Endodermal cell (in vitro differentiated cells): ENCODE data around the gene PACS1. TPM values are rescaled to one million over a fixed set of nuclear protein-coding genes. Genes with fewer than 3 reads are reported as not detected.
A peak's percentile ranks its signal among the peaks of the same experiment; 100 is the strongest.

Experiments
- DNase-seq: peaks from one replicate; pipeline ENCODE4 v3.0.0-alpha.2; 2017
- H3K27ac ChIP-seq: 2 replicates; pipeline ENCODE4 v1.5.1; 2013; ENCODE audit warnings: mild to moderate bottlenecking, low read depth, low read length, moderate library complexity
- H3K27me3 ChIP-seq: 2 replicates; pipeline ENCODE4 v1.6.1; 2013; ENCODE audit warnings: mild to moderate bottlenecking, low read length, moderate library complexity; ENCODE audit not compliant: insufficient read depth, control insufficient read depth, poor library complexity, severe bottlenecking
- H3K36me3 ChIP-seq: 2 replicates; pipeline ENCODE4 v1.7.0; 2013; ENCODE audit warnings: mild to moderate bottlenecking, low read length, moderate library complexity; ENCODE audit not compliant: control insufficient read depth, insufficient read depth
- H3K4me1 ChIP-seq: one replicate; pipeline ENCODE4 v1.7.0; 2013; ENCODE audit warnings: low read length; ENCODE audit not compliant: control insufficient read depth, insufficient read depth
- H3K4me3 ChIP-seq: 2 replicates; pipeline ENCODE4 v1.5.1; 2013; ENCODE audit warnings: mild to moderate bottlenecking, low read length, moderate library complexity
- H3K9ac ChIP-seq: 2 replicates; pipeline ENCODE4 v1.6.1; 2013; ENCODE audit warnings: mild to moderate bottlenecking, low read length, moderate library complexity; ENCODE audit not compliant: poor library complexity, severe bottlenecking; ENCODE audit errors: extremely low read depth
- H3K9me3 ChIP-seq: 2 replicates; pipeline ENCODE4 v1.6.1; 2013; ENCODE audit warnings: mild to moderate bottlenecking, low read length, moderate library complexity; ENCODE audit not compliant: control insufficient read depth
- H3K27ac Mint-ChIP-seq: 2 replicates; pipeline ENCODE4 v1.8.0; 2020; ENCODE audit warnings: mixed read lengths
- H3K27me3 Mint-ChIP-seq: 2 replicates; pipeline ENCODE4 v1.8.0; 2021; ENCODE audit warnings: mild to moderate bottlenecking, mixed read lengths; ENCODE audit not compliant: insufficient read depth
- H3K36me3 Mint-ChIP-seq: 2 replicates; pipeline ENCODE4 v1.8.0; 2020; ENCODE audit warnings: low read depth, mixed read lengths
- H3K4me1 Mint-ChIP-seq: 2 replicates; pipeline ENCODE4 v1.8.0; 2020; ENCODE audit warnings: mixed read lengths
- H3K4me3 Mint-ChIP-seq: 2 replicates; pipeline ENCODE4 v1.8.0; 2020; ENCODE audit warnings: mild to moderate bottlenecking, moderate library complexity, mixed read lengths
- H3K9me3 Mint-ChIP-seq: 2 replicates; pipeline ENCODE4 v1.8.0; 2020; ENCODE audit warnings: mild to moderate bottlenecking, mixed read lengths
- WGBS, 2 experiments: methylation state at CpG; one replicate each; pipeline versions ENCODE4 v1.1.5 to v1.1.7; 2013; ENCODE audit warnings: missing lambda C conversion rate in 2 of 2, mixed read lengths in 1 of 2; ENCODE audit not compliant: insufficient coverage in 1 of 2, insufficient read length in 1 of 2; 5-methylcytosine and 5-hydroxymethylcytosine counted together
- total RNA-seq, 2 donors: library from RNA; stranded (reverse); fragmentation: NEBNext Ultra II Directional in 1 of 2; extraction: Animal tissue kit (Norgen Biotek cat#: 25700) in 1 of 2; gene quantifications; 2 replicates in 1 of 2; 3 replicates in 1 of 2; pipeline ENCODE4 v1.2.1, GENCODE V29; 2021
- TF ChIP-seq, protein P1 (sequence below): fragments of 200-600 bp; sonication (generic); conservative IDR thresholded peaks from 2 replicates; pipeline ENCODE4 v1.5.0; 2021; ENCODE audit warnings: antibody characterized with exemption, mild to moderate bottlenecking

Gene PACS1
- total RNA-seq, 2 donors from 2014 or later = 67.0 to 67.1 TPM

DNA sequence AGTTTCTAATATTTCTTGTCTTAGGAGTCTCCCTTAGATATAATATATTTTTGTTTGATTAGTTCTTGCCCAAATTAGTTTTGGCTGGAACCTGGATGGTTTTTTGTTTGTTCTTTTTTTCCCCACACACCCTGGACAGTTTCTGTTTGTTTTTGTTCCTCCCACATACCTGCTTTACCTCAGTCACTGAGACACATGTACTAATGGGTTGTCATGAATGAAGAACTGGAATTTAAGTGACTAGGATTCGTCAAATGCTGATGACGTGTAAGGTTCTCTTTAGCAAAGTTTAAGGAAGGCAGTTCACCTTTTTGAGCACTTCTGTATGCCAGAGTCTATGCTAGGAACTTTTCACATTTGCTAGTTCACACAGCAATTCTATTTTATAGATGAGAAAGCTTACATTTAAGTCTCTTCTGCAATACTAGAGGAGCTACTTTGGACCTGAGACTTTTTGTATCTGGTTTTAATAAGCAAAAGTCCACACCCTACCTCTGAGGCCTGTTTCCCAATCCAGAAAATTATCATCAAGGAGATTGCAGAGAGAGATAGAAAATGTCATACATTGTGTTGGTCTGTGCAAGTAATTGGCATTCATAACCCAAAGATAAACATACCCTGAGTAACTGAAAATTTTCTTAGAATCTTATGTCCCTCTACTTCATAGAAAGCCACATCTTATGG is 111.7 kb downstream of the PACS1 start:
- 82 to 95% methylated on average over 2 of the region's 2 CpGs for WGBS, 2 experiments
- Mint-ChIP-seq H3K27me3 (no peaks in the 10 kb centered on the region), H3K4me1 (no peaks in the 10 kb centered on the region), H3K36me3 (no peaks in the 10 kb centered on the region), H3K27ac (no peak overlapping the region), H3K4me3 (no peak overlapping the region), H3K9me3 (no peaks in the 10 kb centered on the region)
- DNase-seq = no peak
- Histone ChIP-seq H3K9me3 (no peaks in the 10 kb centered on the region), H3K36me3 (no peaks in the 10 kb centered on the region), H3K4me3 (no peak overlapping the region), H3K9ac (no peak overlapping the region), H3K27ac (no peak overlapping the region), H3K4me1 (no peaks in the 10 kb centered on the region), H3K27me3 (no peaks in the 10 kb centered on the region)
- TF ChIP-seq, protein P1, sequence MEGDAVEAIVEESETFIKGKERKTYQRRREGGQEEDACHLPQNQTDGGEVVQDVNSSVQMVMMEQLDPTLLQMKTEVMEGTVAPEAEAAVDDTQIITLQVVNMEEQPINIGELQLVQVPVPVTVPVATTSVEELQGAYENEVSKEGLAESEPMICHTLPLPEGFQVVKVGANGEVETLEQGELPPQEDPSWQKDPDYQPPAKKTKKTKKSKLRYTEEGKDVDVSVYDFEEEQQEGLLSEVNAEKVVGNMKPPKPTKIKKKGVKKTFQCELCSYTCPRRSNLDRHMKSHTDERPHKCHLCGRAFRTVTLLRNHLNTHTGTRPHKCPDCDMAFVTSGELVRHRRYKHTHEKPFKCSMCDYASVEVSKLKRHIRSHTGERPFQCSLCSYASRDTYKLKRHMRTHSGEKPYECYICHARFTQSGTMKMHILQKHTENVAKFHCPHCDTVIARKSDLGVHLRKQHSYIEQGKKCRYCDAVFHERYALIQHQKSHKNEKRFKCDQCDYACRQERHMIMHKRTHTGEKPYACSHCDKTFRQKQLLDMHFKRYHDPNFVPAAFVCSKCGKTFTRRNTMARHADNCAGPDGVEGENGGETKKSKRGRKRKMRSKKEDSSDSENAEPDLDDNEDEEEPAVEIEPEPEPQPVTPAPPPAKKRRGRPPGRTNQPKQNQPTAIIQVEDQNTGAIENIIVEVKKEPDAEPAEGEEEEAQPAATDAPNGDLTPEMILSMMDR = no peak

- Histone ChIP-seq H3K4me3 (no peak overlapping the region), H3K36me3 (no peaks in the 10 kb centered on the region), H3K9ac (no peak overlapping the region), H3K27ac (peak overlapping the region; percentile 59), H3K4me1 (no peaks in the 10 kb centered on the region), H3K9me3 (peaks cover 8% of the 10 kb centered on the region), H3K27me3 (no peaks in the 10 kb centered on the region)
- Mint-ChIP-seq H3K4me3 (no peak overlapping the region), H3K4me1 (no peaks in the 10 kb centered on the region), H3K27me3 (no peaks in the 10 kb centered on the region), H3K27ac (peak overlapping the region; percentile 21), H3K36me3 (peaks cover 4% of the 10 kb centered on the region), H3K9me3 (peaks cover 3% of the 10 kb centered on the region)
- 88% methylated on average over 3 of the region's 3 CpGs; no CpG with 5 or more reads in 1 of the 2 experiments for WGBS, 2 experiments
- TF ChIP-seq, protein P1 = no peak
- no peak for DNase-seq
These were observed 113.5 kb downstream of the PACS1 start for GRCh38 chr11:66183494-66184048.

GRCh38 chr11:66184728-66185127 is 114.7 kb downstream of the PACS1 start:
- no peak overlapping the region for H3K9ac ChIP-seq
- no peak overlapping the region for H3K27ac ChIP-seq
- TF ChIP-seq, protein P1 = peak; percentile 25
- Mint-ChIP-seq H3K27me3 (no peaks in the 10 kb centered on the region), H3K4me1 (no peaks in the 10 kb centered on the region), H3K27ac (no peak overlapping the region), H3K9me3 (peaks cover 8% of the 10 kb centered on the region), H3K36me3 (peaks cover 12% of the 10 kb centered on the region), H3K4me3 (no peak overlapping the region)
- no peak overlapping the region for H3K4me3 ChIP-seq
- H3K9me3 ChIP-seq = peaks cover 13% of the 10 kb centered on the region
- 88 to 97% methylated on average over 3 to 4 of the region's 4 CpGs for WGBS, 2 experiments
- no peaks in the 10 kb centered on the region for H3K4me1 ChIP-seq
- DNase-seq = no peak
- no peaks in the 10 kb centered on the region for H3K27me3 ChIP-seq
- H3K36me3 ChIP-seq = peaks cover 5% of the 10 kb centered on the region
